EL (cell line): ENCODE data around the gene ELOVL7.
A peak's percentile ranks its signal among the peaks of the same experiment; 100 is the strongest.
"Not testable (repeated sequence)": the region's sequence is repeated elsewhere in the genome, so short reads cannot be mapped to it uniquely, and the experiment has no call there.

ENCODE experiments used
- DNase-seq: peaks from one replicate; pipeline ENCODE4 v3.0.0-alpha.2; 2016

ELOVL7 gene

GRCh38 chr5:60843936-60844905, at the start of gene ELOVL7:
ELOVL7 (minus strand) TSS chr5:60844269; CDS start chr5:60787397, 56,872 bp downstream.
- DNase-seq, result peak; percentile 52

- DNase-seq, result no peak
Observed at GRCh38 chr5:60893521-60893920, 49.5 kb upstream of the ELOVL7 start.

GRCh38 chr5:60891667-60892066, 47.6 kb upstream of the ELOVL7 start:
- no peak for DNase-seq

GRCh38 chr5:60888359-60889061, 44.4 kb upstream of the ELOVL7 start:
- no peak for DNase-seq

- no peak for DNase-seq
Observed at GRCh38 chr5:60887746-60888145, 43.7 kb upstream of the ELOVL7 start.

- DNase-seq, result no peak
Observed at GRCh38 chr5:60887096-60887495, 43.0 kb upstream of the ELOVL7 start.

GRCh38 chr5:60886158-60886557, 42.1 kb upstream of the ELOVL7 start:
- no peak for DNase-seq

GRCh38 chr5:60883229-60883628, 39.2 kb upstream of the ELOVL7 start:
- DNase-seq, result peak; percentile 3

GRCh38 chr5:60872892-60873291, 28.8 kb upstream of the ELOVL7 start:
- no peak for DNase-seq

GRCh38 chr5:60870857-60871256, 26.8 kb upstream of the ELOVL7 start:
- no peak for DNase-seq

GRCh38 chr5:60860572-60860971, 16.5 kb upstream of the ELOVL7 start:
- not testable (repeated sequence) for DNase-seq

- peak; percentile 23 for DNase-seq
Observed at GRCh38 chr5:60856066-60856465, 12.0 kb upstream of the ELOVL7 start.

- DNase-seq, result peak; percentile 4
Observed at GRCh38 chr5:60852940-60853339, 8.9 kb upstream of the ELOVL7 start.

- DNase-seq, result no peak
Observed at GRCh38 chr5:60852317-60852716, 8.2 kb upstream of the ELOVL7 start.

- DNase-seq, result no peak
Observed at GRCh38 chr5:60851626-60852025, 7.6 kb upstream of the ELOVL7 start.

GRCh38 chr5:60846298-60846697, 2.2 kb upstream of the ELOVL7 start:
- no peak for DNase-seq

GRCh38 chr5:60843386-60843935, 608 bp downstream of the ELOVL7 start:
- peak; percentile 20 for DNase-seq

- DNase-seq, result peak; percentile 14
Observed at GRCh38 chr5:60842871-60843385, 1.1 kb downstream of the ELOVL7 start.

- no peak for DNase-seq
Observed at GRCh38 chr5:60841361-60841760, 2.7 kb downstream of the ELOVL7 start.

GRCh38 chr5:60836131-60836530, 7.9 kb downstream of the ELOVL7 start:
- DNase-seq, result no peak

- peak; percentile 21 for DNase-seq
Observed at GRCh38 chr5:60835554-60835953, 8.5 kb downstream of the ELOVL7 start.

GRCh38 chr5:60833520-60833919, 10.5 kb downstream of the ELOVL7 start:
- DNase-seq, result no peak

- no peak for DNase-seq
Observed at GRCh38 chr5:60830581-60831127, 13.4 kb downstream of the ELOVL7 start.
